Neuronal stem cell (in vitro differentiated cells): ENCODE results near the gene RPL41.

Source experiments
- DNase-seq: peaks from one replicate; pipeline ENCODE4 v3.0.0-alpha.2; 2013; ENCODE audit warnings: low spot score
- H2AFZ ChIP-seq: one replicate; pipeline ENCODE4 v1.6.1; 2013; ENCODE audit warnings: mild to moderate bottlenecking, low read length, inconsistent platforms
- H2AK5ac ChIP-seq: 2 replicates; pipeline ENCODE4 v1.6.1; 2013; ENCODE audit warnings: low read depth, mild to moderate bottlenecking, inconsistent platforms, low read length, moderate library complexity, mixed read lengths
- H2BK120ac ChIP-seq: 2 replicates; pipeline ENCODE4 v1.6.1; 2013; ENCODE audit warnings: low read depth, mild to moderate bottlenecking, inconsistent platforms, low read length, moderate library complexity, mixed read lengths
- H2BK12ac ChIP-seq: one replicate; pipeline ENCODE4 v1.6.1; 2013; ENCODE audit warnings: low read length, inconsistent platforms
- H2BK15ac ChIP-seq: 2 replicates; pipeline ENCODE4 v1.6.1; 2013; ENCODE audit warnings: mild to moderate bottlenecking, low read length, inconsistent platforms, mixed read lengths
- H2BK5ac ChIP-seq: one replicate; pipeline ENCODE4 v1.6.1; 2013; ENCODE audit warnings: inconsistent platforms, mild to moderate bottlenecking, low read length, moderate library complexity
- H3K14ac ChIP-seq: one replicate; pipeline ENCODE4 v1.6.1; 2013; ENCODE audit warnings: low read length, inconsistent platforms
- H3K18ac ChIP-seq: 2 replicates; pipeline ENCODE4 v1.6.1; 2013; ENCODE audit warnings: low read length, inconsistent platforms
- H3K23ac ChIP-seq: 2 replicates; pipeline ENCODE4 v1.6.1; 2013; ENCODE audit warnings: low read depth, mild to moderate bottlenecking, mixed read lengths, low read length, inconsistent platforms; ENCODE audit not compliant: poor library complexity
- H3K27ac ChIP-seq: replicated peaks from 3 replicates; pipeline ENCODE4 v1.5.1; 2013; ENCODE audit warnings: low read length, inconsistent platforms
- H3K27me3 ChIP-seq, 3 experiments: 2 replicates each; pipeline ENCODE4 v1.6.1; 2013; ENCODE audit warnings: low read length in 3 of 3, mild to moderate bottlenecking in 2 of 3, inconsistent platforms in 1 of 3, low read depth in 1 of 3, mixed read lengths in 1 of 3, moderate library complexity in 1 of 3; ENCODE audit not compliant: control insufficient read depth in 3 of 3, insufficient read depth in 3 of 3
- H3K36me3 ChIP-seq, 2 donors: replicated peaks in 1 of 2; 2 replicates each; pipeline ENCODE4 v1.6.1; 2013; ENCODE audit warnings: low read length in 2 of 2; ENCODE audit not compliant: control insufficient read depth in 2 of 2, insufficient read depth in 2 of 2
- H3K4ac ChIP-seq: 2 replicates; pipeline ENCODE4 v1.6.1; 2013; ENCODE audit warnings: inconsistent platforms, mild to moderate bottlenecking, low read length, moderate library complexity
- H3K4me1 ChIP-seq, 2 donors: 1 replicate in 1 of 2; 2 replicates in 1 of 2; pipeline ENCODE4 v1.6.1; 2013; ENCODE audit warnings: low read length in 2 of 2, low read depth in 1 of 2; ENCODE audit not compliant: control insufficient read depth in 2 of 2, insufficient read depth in 1 of 2
- H3K4me2 ChIP-seq: one replicate; pipeline ENCODE4 v1.6.1; 2013; ENCODE audit warnings: mild to moderate bottlenecking, low read length, inconsistent platforms; ENCODE audit not compliant: insufficient read depth, poor library complexity, severe bottlenecking
- H3K4me3 ChIP-seq, 2 donors: 2 replicates each; pipeline ENCODE4 v1.5.1; 2013; ENCODE audit warnings: low read length in 2 of 2, mild to moderate bottlenecking in 2 of 2, inconsistent platforms in 1 of 2, moderate library complexity in 1 of 2
- H3K79me1 ChIP-seq: one replicate; pipeline ENCODE4 v1.6.1; 2013; ENCODE audit warnings: low read depth, mild to moderate bottlenecking, inconsistent platforms, low read length, moderate library complexity
- H3K9ac ChIP-seq: one replicate; pipeline ENCODE4 v1.6.1; 2013; ENCODE audit warnings: mild to moderate bottlenecking, low read depth, low read length, inconsistent platforms; ENCODE audit not compliant: poor library complexity
- H3K9me3 ChIP-seq, 2 donors: replicated peaks in 1 of 2; 2 replicates each; pipeline versions ENCODE3 to v1.6.1; 2013; ENCODE audit warnings: low read length in 2 of 2, mild to moderate bottlenecking in 2 of 2, inconsistent platforms in 1 of 2, low read depth in 1 of 2, mixed read lengths in 1 of 2, moderate library complexity in 1 of 2; ENCODE audit not compliant: control insufficient read depth in 2 of 2, insufficient read depth in 1 of 2
- H4K8ac ChIP-seq: one replicate; pipeline ENCODE4 v1.6.1; 2013; ENCODE audit warnings: low read depth, mild to moderate bottlenecking, inconsistent platforms, low read length, moderate library complexity
- H4K91ac ChIP-seq: one replicate; pipeline ENCODE4 v1.6.1; 2013; ENCODE audit warnings: low read length, low read depth, mild to moderate bottlenecking, inconsistent platforms; ENCODE audit not compliant: poor library complexity
- WGBS, 2 donors: extraction: QIAGEN DNeasy Blood & Tissue Kit; methylation state at CpG; one replicate each; pipeline ENCODE4 v1.1.7; 2013; ENCODE audit warnings: missing lambda C conversion rate in 2 of 2, mixed read lengths in 1 of 2; ENCODE audit not compliant: insufficient read length in 2 of 2, insufficient replicate concordance in 1 of 2; ENCODE audit errors: extremely low coverage in 2 of 2; 5-methylcytosine and 5-hydroxymethylcytosine counted together

RPL41 gene

DNA sequence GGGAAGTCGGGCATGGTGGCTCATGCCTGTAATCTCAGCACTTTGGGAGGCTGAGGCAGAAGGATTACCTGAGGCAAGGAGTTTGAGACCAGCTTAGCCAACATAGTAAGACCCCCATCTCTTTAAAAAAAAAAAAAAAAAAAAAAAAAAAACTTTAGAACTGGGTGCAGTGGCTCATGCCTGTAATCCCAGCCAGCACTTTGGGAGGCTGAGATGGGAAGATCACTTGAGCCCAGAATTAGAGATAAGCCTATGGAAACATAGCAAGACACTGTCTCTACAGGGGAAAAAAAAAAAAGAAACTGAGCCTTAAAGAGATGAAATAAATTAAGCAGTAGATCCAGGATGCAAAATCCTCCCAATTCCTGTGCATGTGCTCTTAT lies 13.8 kb upstream of the RPL41 start:
- Histone ChIP-seq H4K8ac (no peak overlapping the region), H3K14ac (no peak overlapping the region), H3K4me2 (no peak overlapping the region), H3K23ac (no peak overlapping the region), H3K79me1 (peaks cover 8% of the 10 kb centered on the region), H2BK15ac (no peak overlapping the region), H3K27me3 (peaks cover 0 to 2% (median 0%) of the 10 kb centered on the region in 3 experiments), H3K4ac (no peak overlapping the region), H2AFZ (no peak overlapping the region), H3K9me3 (no peaks in the 10 kb centered on the region), H2BK12ac (no peak overlapping the region), H2AK5ac (no peak overlapping the region), H2BK120ac (no peak overlapping the region), H3K9ac (no peak overlapping the region), H3K4me1 (peaks cover 3 to 11% of the 10 kb centered on the region in 2 donors), H3K18ac (no peak overlapping the region), H3K4me3 (no peak overlapping the region), H3K27ac (no peak overlapping the region), H2BK5ac (no peak overlapping the region), H4K91ac (no peak overlapping the region), H3K36me3 (peaks cover 8 to 24% of the 10 kb centered on the region in 2 donors)
- no CpG with 5 or more reads among the region's 1 CpG for WGBS, 2 donors
- no peak for DNase-seq

GRCh38 chr12:56103066-56103711 lies 13.2 kb upstream of the RPL41 start:
- H3K4me2 ChIP-seq = peak overlapping the region; percentile 79
- H2BK12ac ChIP-seq = no peak overlapping the region
- no peak overlapping the region for H2BK15ac ChIP-seq
- H3K14ac ChIP-seq = no peak overlapping the region
- H2AK5ac ChIP-seq = no peak overlapping the region
- no peak overlapping the region for H4K8ac ChIP-seq
- peak overlapping the region; percentile 93 for H2AFZ ChIP-seq
- H2BK5ac ChIP-seq = no peak overlapping the region
- H4K91ac ChIP-seq = no peak overlapping the region
- no peaks in the 10 kb centered on the region for H3K27me3 ChIP-seq
- WGBS, 2 donors = no CpG with 5 or more reads among the region's 6 CpGs
- peaks cover 3 to 11% of the 10 kb centered on the region in 2 donors for H3K4me1 ChIP-seq
- no peak overlapping the region for H2BK120ac ChIP-seq
- H3K27ac ChIP-seq = no peak overlapping the region
- H3K18ac ChIP-seq = no peak overlapping the region
- peak overlapping the region in 1 of 2 donors; percentile 72 for H3K4me3 ChIP-seq
- no peaks in the 10 kb centered on the region for H3K9me3 ChIP-seq
- DNase-seq = no peak
- H3K79me1 ChIP-seq = peaks cover 8% of the 10 kb centered on the region
- H3K36me3 ChIP-seq = peaks cover 13 to 29% of the 10 kb centered on the region in 2 donors
- no peak overlapping the region for H3K4ac ChIP-seq
- no peak overlapping the region for H3K9ac ChIP-seq
- H3K23ac ChIP-seq = no peak overlapping the region

DNA sequence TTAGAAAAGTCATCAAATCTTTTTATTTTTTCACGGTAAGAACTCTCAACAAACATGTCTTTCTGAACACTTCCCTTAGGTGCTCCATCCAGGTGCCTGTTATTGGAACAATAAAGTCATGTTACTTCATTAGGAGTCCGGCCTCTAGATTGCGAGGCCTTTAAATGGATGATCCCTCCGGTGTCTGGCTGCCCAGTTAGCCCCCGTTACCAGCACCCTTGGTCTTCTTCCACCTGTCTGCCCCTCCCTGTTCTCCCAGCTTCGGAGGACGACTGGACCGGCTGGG lies 12.7 kb upstream of the RPL41 start:
- H3K9me3 ChIP-seq = no peaks in the 10 kb centered on the region

GRCh38 chr12:56104109-56104814 lies 12.2 kb upstream of the RPL41 start, which contains the start of gene PA2G4:
TSS of gene PA2G4 (plus strand) at chr12:56104559. CDS start at chr12:56104738, 179 bp downstream.
- peaks cover 3 to 11% of the 10 kb centered on the region in 2 donors for H3K4me1 ChIP-seq
- H3K4ac ChIP-seq = peak within 1 kb of the TSS; percentile 91
- peak within 1 kb of the TSS; percentile 99 for H3K9ac ChIP-seq
- H3K14ac ChIP-seq = peak within 1 kb of the TSS; percentile 78
- H3K4me3 ChIP-seq = peak within 1 kb of the TSS; percentile 72 to 92
- WGBS, 2 donors = no CpG with 5 or more reads among the region's 60 CpGs
- H4K91ac ChIP-seq = peak within 1 kb of the TSS; percentile 9
- no peaks in the 10 kb centered on the region for H3K9me3 ChIP-seq
- peaks cover 18 to 39% of the 10 kb centered on the region in 2 donors for H3K36me3 ChIP-seq
- H2BK12ac ChIP-seq = no peak within 1 kb of the TSS
- peak within 1 kb of the TSS; percentile 96 for H3K23ac ChIP-seq
- peak within 1 kb of the TSS; percentile 37 for H2BK15ac ChIP-seq
- H3K79me1 ChIP-seq = peaks cover 8% of the 10 kb centered on the region
- peak within 1 kb of the TSS; percentile 70 for H2BK5ac ChIP-seq
- peak within 1 kb of the TSS; percentile 93 for H2AFZ ChIP-seq
- no peaks in the 10 kb centered on the region for H3K27me3 ChIP-seq
- DNase-seq = peak; percentile 99
- peak within 1 kb of the TSS; percentile 97 for H3K27ac ChIP-seq
- peak within 1 kb of the TSS; percentile 49 for H2AK5ac ChIP-seq
- H4K8ac ChIP-seq = no peak within 1 kb of the TSS
- no peak within 1 kb of the TSS for H2BK120ac ChIP-seq
- peak within 1 kb of the TSS; percentile 96 for H3K18ac ChIP-seq
- H3K4me2 ChIP-seq = peak within 1 kb of the TSS; percentile 93

More for the DNA sequence above, 12.7 kb upstream of the RPL41 start:
- no peak overlapping the region for H3K14ac ChIP-seq
- H3K36me3 ChIP-seq = peaks cover 16 to 35% of the 10 kb centered on the region in 2 donors
- H3K27me3 ChIP-seq = no peaks in the 10 kb centered on the region
- H2BK5ac ChIP-seq = no peak overlapping the region
- no peak overlapping the region for H2AK5ac ChIP-seq
- peak overlapping the region; percentile 72 to 88 for H3K4me3 ChIP-seq
- no peak overlapping the region for H2BK120ac ChIP-seq
- peak overlapping the region; percentile 77 for H3K9ac ChIP-seq
- no peak overlapping the region for H4K91ac ChIP-seq
- peak overlapping the region; percentile 96 for H3K23ac ChIP-seq
- no peak overlapping the region for H2BK12ac ChIP-seq
- H3K4me1 ChIP-seq = peaks cover 3 to 11% of the 10 kb centered on the region in 2 donors
- DNase-seq = no peak
- no peak overlapping the region for H2BK15ac ChIP-seq
- H3K4ac ChIP-seq = no peak overlapping the region
- peaks cover 8% of the 10 kb centered on the region for H3K79me1 ChIP-seq
- H2AFZ ChIP-seq = peak overlapping the region; percentile 93
- WGBS, 2 donors = no CpG with 5 or more reads among the region's 8 CpGs
- no peak overlapping the region for H4K8ac ChIP-seq
- peak overlapping the region; percentile 97 for H3K27ac ChIP-seq
- peak overlapping the region; percentile 96 for H3K18ac ChIP-seq
- H3K4me2 ChIP-seq = peak overlapping the region; percentile 79
